LNCAP (cell line): ENCODE data around the gene PTPRO.

Experiments used
- TF ChIP-seq, protein P1 (sequence below): fragments of 450-650 bp; IDR thresholded peaks from 2 replicates; pipeline ENCODE4 v1.5.1; 2017; ENCODE audit warnings: mild to moderate bottlenecking

The PTPRO gene

DNA sequence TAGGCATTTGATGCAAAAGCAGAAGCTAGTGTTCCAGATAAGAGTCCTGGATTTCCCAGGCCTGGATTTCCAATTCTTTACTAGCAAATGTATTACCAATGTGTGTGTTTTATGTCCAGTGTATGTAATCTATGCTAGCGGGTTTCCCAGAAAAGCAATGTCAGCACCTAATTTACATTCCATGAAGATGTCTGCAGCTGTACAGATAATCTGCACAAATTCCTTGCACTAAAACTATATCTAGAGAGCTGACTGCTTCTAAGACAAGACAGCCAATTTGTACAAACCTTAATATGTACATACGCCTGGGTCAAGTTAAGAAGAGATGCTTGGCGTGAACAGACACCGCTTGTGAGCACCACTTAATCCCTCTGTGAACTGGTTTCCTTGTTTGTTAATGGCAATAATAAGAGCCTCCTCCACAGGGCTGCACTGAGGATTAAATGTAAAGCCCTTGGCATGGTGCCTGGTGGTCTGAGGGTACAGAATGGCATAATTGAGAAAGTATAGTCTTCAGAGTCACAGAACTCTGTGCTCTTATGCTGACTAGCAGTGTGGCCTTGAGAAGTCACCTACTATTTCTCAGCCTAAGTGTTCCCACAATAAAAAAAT is 281.3 kb downstream of the PTPRO start:
- TF ChIP-seq, protein P1, sequence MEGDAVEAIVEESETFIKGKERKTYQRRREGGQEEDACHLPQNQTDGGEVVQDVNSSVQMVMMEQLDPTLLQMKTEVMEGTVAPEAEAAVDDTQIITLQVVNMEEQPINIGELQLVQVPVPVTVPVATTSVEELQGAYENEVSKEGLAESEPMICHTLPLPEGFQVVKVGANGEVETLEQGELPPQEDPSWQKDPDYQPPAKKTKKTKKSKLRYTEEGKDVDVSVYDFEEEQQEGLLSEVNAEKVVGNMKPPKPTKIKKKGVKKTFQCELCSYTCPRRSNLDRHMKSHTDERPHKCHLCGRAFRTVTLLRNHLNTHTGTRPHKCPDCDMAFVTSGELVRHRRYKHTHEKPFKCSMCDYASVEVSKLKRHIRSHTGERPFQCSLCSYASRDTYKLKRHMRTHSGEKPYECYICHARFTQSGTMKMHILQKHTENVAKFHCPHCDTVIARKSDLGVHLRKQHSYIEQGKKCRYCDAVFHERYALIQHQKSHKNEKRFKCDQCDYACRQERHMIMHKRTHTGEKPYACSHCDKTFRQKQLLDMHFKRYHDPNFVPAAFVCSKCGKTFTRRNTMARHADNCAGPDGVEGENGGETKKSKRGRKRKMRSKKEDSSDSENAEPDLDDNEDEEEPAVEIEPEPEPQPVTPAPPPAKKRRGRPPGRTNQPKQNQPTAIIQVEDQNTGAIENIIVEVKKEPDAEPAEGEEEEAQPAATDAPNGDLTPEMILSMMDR = no peak

DNA sequence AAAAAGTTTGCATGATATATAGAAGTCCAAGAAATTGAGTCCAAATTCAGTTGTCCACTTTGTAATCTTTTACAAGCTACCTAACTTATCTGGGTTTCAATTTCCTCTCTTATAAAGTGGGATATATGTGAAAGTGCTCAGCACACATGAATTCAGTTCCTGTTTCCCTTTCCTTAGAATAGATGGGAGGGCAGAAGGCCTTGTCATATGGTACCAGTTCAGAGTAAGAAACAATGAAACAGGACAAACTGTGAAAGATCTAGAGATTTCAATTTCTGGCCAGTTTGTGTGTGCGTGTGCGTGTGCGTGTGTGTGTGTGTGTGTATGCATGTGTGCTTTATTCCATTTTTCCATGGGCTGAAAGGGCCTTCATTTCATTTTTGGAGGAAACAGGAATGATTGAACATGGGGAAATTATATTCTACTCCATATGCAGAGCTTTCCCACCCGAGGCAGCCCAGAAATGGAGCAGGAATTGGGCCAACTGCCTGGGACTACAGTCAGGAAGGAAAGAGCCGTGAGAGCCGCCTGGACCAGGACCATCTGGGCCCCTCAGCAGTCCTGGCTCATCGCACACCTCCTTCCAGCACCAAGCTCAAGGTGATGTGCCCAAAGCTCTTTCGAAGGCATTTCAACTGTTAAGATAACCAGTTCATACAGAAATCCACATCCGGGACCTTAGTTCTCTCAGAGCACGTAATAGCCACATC is 283.7 kb downstream of the PTPRO start:
- TF ChIP-seq, protein P1 = no peak

- TF ChIP-seq, protein P1 = no peak
These were observed 286.1 kb downstream of the PTPRO start for GRCh38 chr12:15608406-15608805.

GRCh38 chr12:15608941-15609340 is 286.6 kb downstream of the PTPRO start:
- TF ChIP-seq, protein P1 = no peak

- TF ChIP-seq, protein P1 = no peak
These were observed 291.7 kb downstream of the PTPRO start for GRCh38 chr12:15613981-15614380.

- TF ChIP-seq, protein P1 = no peak
These were observed 298.6 kb downstream of the PTPRO start for GRCh38 chr12:15620741-15621539.

DNA sequence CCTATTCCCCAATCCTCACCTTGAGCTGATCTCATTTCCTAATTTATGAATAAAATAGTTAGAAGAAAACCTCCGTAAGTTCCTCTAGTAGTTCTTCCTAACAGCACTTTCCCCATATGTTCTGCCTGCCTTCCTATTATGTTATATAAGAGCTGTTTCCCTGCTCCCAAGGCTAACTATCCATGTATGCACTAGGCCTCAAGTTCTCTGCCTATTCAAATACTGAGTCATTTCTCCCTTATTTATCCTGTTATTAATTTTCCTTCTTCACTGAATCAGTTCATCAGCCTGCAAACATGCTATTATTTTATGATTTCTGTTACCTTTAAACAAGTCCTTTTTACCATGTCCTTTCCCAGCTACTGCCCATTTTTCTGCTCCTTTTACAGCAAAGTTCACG is 302.8 kb downstream of the PTPRO start:
- TF ChIP-seq, protein P1 = no peak
